ENCODE measurements around the gene RNF183.
"Not testable (repeated sequence)": the region's sequence is repeated elsewhere in the genome, so short reads cannot be mapped to it uniquely, and the experiment has no call there.

RNF183 gene

DNA sequence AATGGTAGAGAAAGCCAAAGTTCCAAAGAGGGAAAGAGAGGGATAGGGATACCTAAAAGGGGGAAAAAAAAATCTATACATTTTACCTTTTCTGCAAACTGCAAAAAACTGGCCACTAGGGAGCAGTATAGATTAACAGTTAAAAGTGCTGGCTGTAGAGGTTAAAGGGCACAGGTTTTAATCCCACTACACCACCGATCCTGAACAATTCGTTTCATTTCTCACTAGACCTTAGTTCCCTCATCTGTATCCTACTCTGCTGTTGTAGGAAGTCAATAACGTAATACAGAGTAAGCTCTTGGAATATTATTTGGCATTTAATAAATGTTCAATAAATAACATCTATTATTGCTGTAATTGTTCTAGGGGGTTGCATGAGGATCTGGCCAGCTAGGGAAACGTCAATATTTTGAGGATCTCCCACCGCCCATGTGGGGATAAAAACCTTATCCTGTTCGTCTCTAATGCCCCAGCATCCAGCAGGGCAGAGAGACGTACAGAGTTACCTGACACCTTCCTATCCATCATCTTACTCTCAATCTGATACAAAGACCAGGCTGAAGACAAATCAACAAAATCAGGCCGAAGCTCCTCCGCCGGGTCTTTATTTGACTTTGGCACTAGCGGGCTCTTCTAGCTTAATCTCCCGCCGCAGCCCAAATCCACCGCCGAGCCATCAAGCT is 28.6 kb downstream of the RNF183 start:
- no peak for DNase-seq (ENCODE audit: low read depth, low spot score)

DNA sequence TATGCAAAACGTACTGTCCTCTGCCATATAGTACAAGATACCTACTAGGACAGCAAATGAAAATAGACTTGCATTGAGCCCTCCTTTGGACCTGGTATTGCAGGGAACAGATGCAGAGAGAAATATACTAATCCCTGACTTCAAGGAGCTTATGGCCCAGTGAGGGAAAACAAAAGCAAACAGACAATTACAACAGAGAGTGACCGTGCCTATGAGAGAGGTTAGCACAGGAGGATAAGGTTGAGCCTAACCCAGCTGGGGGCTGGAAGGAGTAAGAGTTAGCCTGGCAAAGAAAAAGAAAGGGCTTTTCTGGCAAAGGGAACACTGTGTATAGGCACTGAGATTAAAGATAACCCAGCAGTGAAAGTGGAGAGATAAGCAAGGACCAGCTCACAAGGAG is 33.3 kb downstream of the RNF183 start:
- no peak for DNase-seq (ENCODE audit: low read depth, low spot score)

DNA sequence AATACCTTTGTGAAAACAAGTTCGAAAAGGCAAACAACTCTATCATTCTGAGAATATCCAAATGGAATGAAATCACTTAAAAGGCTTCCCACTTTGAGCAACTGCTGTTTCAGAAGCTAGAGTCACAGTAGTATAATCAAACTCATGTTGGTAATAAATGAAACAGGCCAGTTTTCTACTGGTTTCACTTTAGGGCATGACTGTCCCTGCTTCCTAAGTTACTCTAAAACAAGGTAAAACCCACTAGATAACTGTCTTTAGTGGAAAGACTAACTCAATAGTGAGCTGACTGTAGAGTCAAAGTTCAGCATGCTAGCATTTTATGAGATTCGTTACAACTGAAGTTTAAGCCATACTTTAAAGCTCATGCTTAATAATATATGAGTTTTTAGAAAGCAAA is 33.8 kb downstream of the RNF183 start:
- no peak for DNase-seq (ENCODE audit: low read depth, low spot score)

DNA sequence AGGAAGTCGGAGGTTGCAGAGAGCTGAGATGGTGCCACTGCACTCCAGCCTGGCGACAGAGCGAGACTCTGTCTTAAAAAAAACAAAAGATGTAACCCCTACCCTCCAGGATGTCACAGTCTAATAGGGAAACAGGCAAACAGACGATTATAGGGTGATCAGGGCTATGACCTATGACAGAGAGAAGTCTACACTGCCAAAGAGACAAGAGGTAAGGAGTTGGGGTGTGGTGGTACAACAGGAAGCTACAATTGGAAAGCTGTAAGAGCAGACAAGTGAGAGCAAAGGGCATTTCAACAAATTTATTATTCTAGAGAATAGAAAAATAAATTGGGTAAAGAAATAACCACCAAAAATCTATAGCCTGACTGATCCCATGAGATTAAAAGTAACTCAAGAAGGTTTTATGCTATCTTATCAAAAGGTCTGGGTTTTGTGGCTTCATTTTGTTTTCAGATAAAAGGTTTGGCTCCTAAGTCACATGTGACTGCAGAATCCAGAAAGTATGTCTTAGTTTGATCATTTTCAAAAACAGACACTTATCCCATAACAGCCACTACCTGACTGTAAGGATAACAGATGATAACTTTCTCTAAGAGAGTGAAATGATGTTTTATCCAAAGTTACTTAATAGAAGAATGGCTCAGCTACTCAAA is 35.1 kb downstream of the RNF183 start:
- DNase-seq (ENCODE audit: low read depth, low spot score): no peak

DNA sequence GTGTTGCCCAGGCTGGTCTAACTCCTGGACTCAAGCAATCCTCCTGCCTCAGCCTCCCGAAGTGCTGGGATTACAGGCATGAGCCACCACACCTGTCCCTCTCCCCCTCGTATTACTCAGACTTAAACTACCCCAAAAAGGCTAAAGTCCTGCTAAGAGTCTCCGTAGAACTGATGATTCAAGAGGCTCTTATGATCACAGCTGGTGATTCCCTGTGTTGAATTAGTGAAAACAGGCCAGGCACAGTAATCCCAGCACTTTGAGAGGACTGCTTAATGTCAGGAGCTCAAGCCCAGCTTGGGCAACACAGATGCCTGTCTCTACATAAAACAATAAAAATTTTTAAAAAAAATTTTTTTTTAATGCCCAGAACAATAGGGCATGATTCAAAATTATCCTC is 37.0 kb downstream of the RNF183 start:
- no peak for DNase-seq (ENCODE audit: low read depth, low spot score)

DNA sequence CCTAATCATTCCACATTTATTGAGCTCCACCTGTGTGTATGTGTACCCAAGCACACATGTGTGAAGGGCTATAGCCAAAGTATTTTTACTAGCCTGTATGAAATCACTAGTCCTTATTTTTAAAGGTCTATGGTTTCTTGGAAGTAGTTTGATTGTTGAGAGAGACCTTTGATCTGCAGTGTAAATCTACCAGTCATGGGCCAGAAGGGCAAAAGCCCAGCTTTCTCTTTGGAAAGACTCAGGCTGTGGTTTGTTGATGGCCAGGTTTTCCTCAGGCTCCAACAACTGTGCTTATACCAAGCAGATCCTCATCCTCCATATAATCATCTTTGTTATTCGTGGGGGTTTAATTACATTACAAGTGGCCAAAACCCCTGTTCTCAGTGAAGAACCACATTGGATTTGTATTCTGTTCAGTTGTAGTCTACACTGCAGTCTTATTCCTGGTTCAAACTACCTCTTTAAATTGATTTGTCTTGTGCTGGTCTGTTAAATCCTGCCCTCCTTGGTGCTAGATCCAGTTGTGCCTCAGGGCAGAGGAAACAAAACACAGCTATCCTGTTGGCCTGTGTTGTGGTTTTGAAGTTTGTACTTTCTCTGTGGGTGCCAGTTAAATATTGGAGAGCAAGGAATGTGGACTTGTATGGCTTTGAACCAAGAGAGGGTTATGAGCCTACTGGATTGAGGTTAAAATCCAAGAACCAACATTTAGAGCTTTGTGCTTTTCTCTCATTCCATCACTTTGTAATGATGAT is 41.1 kb downstream of the RNF183 start:
- DNase-seq (ENCODE audit: low read depth, low spot score): no peak

DNA sequence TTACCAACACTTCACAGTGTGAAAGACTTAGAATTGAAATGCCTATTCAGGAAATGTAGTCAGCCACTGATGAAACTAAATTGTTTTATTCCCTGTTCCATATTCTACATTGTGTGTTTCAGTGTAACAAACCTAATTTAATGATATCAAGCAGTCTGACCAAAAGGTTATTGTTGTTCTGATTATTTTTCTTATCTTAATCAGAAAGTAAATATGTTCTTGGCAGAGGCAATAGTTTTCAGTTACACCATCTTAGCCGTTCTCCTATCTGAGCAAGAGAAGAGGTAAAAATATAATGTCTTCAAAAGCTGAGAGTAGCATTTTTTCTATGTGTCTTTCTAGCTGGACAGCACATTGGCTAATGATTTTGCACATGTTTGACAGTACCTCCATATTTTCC is 44.9 kb downstream of the RNF183 start:
- DNase-seq (ENCODE audit: low read depth, low spot score): no peak

DNA sequence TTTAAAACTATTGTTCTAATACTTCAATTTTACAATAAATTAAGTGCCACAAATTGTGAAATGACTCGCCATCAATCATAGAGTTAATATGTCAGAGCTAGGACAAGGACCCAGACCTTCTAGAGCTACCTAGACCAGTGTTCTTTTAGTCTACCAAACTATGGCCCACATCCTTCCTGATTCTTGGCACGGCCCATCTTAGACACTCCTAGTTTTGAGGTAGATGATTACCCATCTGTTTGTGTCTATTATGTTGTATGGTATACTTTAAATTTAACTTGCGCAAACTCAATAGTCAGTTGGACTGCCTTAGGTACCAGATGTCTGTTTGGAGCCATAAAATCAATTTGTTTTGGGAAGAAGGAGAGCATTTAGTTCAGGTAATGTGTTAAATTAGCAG is 45.3 kb downstream of the RNF183 start:
- no peak for DNase-seq (ENCODE audit: low read depth, low spot score)

DNA sequence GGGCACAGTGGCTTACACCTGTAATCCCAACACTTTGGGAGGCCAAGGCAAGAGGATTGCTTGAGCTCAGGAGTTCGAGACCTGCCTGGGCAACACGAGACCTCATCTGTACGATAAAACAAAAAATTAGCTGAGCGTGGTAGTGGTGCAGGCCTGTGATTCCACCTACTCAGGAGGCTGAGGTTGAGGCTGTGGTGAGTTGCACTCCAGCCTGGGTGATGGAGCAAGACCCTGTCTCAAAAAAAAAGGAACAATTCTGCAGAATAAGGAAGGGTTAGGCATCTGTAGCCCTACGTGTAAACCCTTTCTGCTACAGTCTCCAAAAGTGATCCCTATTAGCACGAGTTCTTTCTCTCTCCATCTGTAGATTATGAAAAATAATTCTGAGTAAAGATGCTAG is 47.7 kb downstream of the RNF183 start:
- no peak for DNase-seq (ENCODE audit: low read depth, low spot score)

DNA sequence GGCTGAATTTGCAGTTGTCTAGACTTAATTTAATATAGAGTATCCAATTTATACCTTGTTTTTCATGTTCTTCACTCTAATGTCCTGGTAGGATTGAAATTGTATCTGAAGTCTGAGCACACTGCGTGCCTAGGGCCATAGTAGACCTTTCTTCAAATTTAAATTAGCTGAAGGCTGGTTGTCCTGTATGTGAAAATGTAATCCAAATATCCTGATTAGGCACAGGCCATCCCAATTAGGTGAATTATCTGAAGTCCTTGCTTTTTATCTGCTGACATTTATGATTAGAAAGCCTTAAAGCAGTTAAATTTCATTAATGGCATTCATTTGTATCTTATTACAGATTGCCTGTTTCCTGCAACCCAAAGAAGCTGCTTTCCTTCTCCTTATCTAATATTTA is 48.2 kb downstream of the RNF183 start:
- DNase-seq (ENCODE audit: low read depth, low spot score): no peak

DNA sequence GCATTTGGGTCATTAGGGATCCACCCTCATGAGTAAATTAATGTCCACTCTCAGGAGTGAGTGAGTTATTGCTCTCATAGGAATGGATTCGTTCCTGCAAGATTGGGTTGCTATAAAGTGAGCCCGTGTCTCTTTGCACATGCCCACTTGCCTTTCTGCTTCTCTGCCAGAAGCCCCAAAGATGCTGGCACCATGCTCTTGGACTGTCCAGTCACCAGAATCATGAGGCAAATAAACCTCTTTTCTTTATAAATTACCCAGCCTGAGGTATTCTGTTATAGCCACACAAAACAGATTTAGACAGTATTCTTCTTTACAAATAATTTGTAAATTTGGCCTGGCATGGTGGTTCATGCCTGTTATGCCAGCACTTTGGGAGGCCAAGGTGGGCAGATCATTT is 52.4 kb downstream of the RNF183 start:
- DNase-seq (ENCODE audit: low read depth, low spot score): no peak

DNA sequence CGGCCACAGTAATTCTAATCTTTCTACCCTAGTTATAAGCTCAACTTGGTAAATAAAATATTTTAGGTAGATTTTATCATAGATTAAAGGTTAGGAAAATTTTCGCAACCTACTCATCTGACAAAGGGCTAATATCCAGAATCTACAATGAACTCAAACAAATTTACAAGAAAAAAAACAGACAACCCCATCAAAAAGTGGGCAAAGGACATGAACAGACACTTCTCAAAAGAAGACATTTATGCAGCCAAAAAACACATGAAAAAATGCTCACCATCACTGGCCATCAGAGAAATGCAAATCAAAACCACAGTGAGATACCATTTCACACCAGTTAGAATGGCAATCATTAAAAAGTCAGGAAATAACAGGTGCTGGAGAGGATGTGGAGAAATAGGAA is 53.5 kb downstream of the RNF183 start:
- not testable (repeated sequence) for DNase-seq (ENCODE audit: low read depth, low spot score)

DNA sequence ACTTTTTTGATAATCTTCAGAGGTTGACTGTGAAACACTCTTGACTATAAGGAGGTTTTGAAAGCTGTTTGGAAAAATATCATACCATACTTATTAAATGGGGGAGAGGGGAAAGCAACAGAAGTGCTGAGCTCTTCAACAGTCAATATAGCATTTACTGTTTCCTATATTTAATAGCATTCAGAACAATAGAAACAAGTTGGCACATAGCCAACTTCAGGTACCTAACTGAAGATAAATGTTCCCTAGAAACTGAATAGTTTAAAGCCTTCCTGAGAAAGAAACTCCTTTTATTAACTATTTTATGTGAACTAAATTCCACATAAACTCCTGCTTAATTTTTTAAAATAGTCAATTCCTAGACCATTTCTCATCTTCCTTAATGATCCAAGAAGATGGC is 55.5 kb downstream of the RNF183 start:
- no peak for DNase-seq (ENCODE audit: low read depth, low spot score)
